BLaER1 treated with 17β-estradiol and CSF1 and Interleukin-3, amounts not matched to agents 10 nM and 100 nM (cell line): ENCODE results near the gene PTPN21.

Experiments
- H3K27ac ChIP-seq, 11 experiments: shearing (Covaris generic); formaldehyde crosslinking; 2 replicates each; pipeline ENCODE4 v1.8.1; 2022
- H3K27me3 ChIP-seq, 11 experiments: shearing (Covaris generic); formaldehyde crosslinking; 2 replicates each; pipeline ENCODE4 v1.8.1; 2022
- H3K36me3 ChIP-seq, 11 experiments: shearing (Covaris generic); formaldehyde crosslinking; 2 replicates each; pipeline ENCODE4 v1.8.1; 2022
- H3K4me1 ChIP-seq, 10 experiments: shearing (Covaris generic); formaldehyde crosslinking; 2 replicates each; pipeline ENCODE4 v1.8.1; 2022
- H3K4me2 ChIP-seq, 11 experiments: shearing (Covaris generic); formaldehyde crosslinking; 2 replicates each; pipeline ENCODE4 v1.8.1; 2022
- H3K4me3 ChIP-seq, 10 experiments: shearing (Covaris generic); formaldehyde crosslinking; 2 replicates each; pipeline ENCODE4 v1.8.1; 2022
- H3K9ac ChIP-seq, 11 experiments: shearing (Covaris generic); formaldehyde crosslinking; 2 replicates each; pipeline ENCODE4 v1.8.1; 2022
- H3K9me3 ChIP-seq, 11 experiments: shearing (Covaris generic); formaldehyde crosslinking; replicated peaks in 1 of 11; 2 replicates each; pipeline ENCODE4 v1.8.1; 2022
- H4K20me1 ChIP-seq, 11 experiments: shearing (Covaris generic); formaldehyde crosslinking; 2 replicates each; pipeline ENCODE4 v1.8.1; 2022
- Cebpa-rat ChIP-seq, 11 experiments: shearing (Covaris generic); IDR thresholded peaks; 2 replicates each; pipeline ENCODE4 v1.8.1; 2022

Gene PTPN21

GRCh38 chr14:88503754-88504406 is 50.9 kb downstream of the PTPN21 start:
- Histone ChIP-seq H3K4me3 (no peak overlapping the region), H3K9ac (no peak overlapping the region), H3K9me3 (no peaks in the 10 kb centered on the region), H3K36me3 (no peaks in the 10 kb centered on the region), H3K27me3 (no peaks in the 10 kb centered on the region), H3K4me2 (no peak overlapping the region), H3K4me1 (no peaks in the 10 kb centered on the region), H3K27ac (no peak overlapping the region), H4K20me1 (no peaks in the 10 kb centered on the region; a peak in 1 of 22 replicates)
- no peak for TF ChIP-seq Cebpa-rat (IDR thresholded peaks at IDR 0.05)

GRCh38 chr14:88502740-88503139 is 52.1 kb downstream of the PTPN21 start:
- Histone ChIP-seq H3K27ac (no peak overlapping the region), H3K4me2 (no peak overlapping the region), H3K4me3 (no peak overlapping the region), H3K36me3 (no peaks in the 10 kb centered on the region), H3K9ac (no peak overlapping the region), H3K4me1 (no peaks in the 10 kb centered on the region), H3K9me3 (no peaks in the 10 kb centered on the region), H4K20me1 (no peaks in the 10 kb centered on the region; a peak in 1 of 22 replicates), H3K27me3 (no peaks in the 10 kb centered on the region)
- TF ChIP-seq Cebpa-rat (IDR thresholded peaks at IDR 0.05), result no peak

- no peaks in the 10 kb centered on the region for H3K27me3 ChIP-seq
- no peak overlapping the region for H3K4me3 ChIP-seq
- no peak for TF ChIP-seq Cebpa-rat (IDR thresholded peaks at IDR 0.05)
- no peak overlapping the region for H3K9ac ChIP-seq
- no peaks in the 10 kb centered on the region for H3K36me3 ChIP-seq
- no peak overlapping the region for H3K4me2 ChIP-seq
- H3K9me3 ChIP-seq, result no peaks in the 10 kb centered on the region
- no peaks in the 10 kb centered on the region; a peak in 1 of 22 replicates for H4K20me1 ChIP-seq
- H3K4me1 ChIP-seq, result no peaks in the 10 kb centered on the region
- no peak overlapping the region for H3K27ac ChIP-seq
Measured at GRCh38 chr14:88500611-88501010, 54.2 kb downstream of the PTPN21 start.

GRCh38 chr14:88499225-88499624 is 55.6 kb downstream of the PTPN21 start:
- Histone ChIP-seq H3K4me2 (no peak overlapping the region), H3K4me1 (no peaks in the 10 kb centered on the region), H3K36me3 (no peaks in the 10 kb centered on the region), H4K20me1 (no peaks in the 10 kb centered on the region; a peak in 1 of 22 replicates), H3K27ac (no peak overlapping the region), H3K9me3 (no peaks in the 10 kb centered on the region), H3K27me3 (no peaks in the 10 kb centered on the region), H3K9ac (no peak overlapping the region), H3K4me3 (no peak overlapping the region)
- TF ChIP-seq Cebpa-rat (IDR thresholded peaks at IDR 0.05), result no peak

- Histone ChIP-seq H3K9ac (no peak overlapping the region), H3K27ac (no peak overlapping the region), H3K4me1 (peaks cover 0 to 3% (median 0%) of the 10 kb centered on the region in 10 experiments; a peak in 1 of 20 replicates), H4K20me1 (no peaks in the 10 kb centered on the region), H3K36me3 (no peaks in the 10 kb centered on the region), H3K9me3 (no peaks in the 10 kb centered on the region), H3K27me3 (no peaks in the 10 kb centered on the region), H3K4me3 (no peak overlapping the region), H3K4me2 (no peak overlapping the region)
- TF ChIP-seq Cebpa-rat (IDR thresholded peaks at IDR 0.05), result no peak
Measured at GRCh38 chr14:88496414-88496813, 58.4 kb downstream of the PTPN21 start.

GRCh38 chr14:88493392-88494185 is 61.2 kb downstream of the PTPN21 start:
- no peaks in the 10 kb centered on the region for H4K20me1 ChIP-seq
- H3K27ac ChIP-seq, result no peak overlapping the region

GRCh38 chr14:88492272-88493089 is 62.3 kb downstream of the PTPN21 start:
- no peak overlapping the region for H3K27ac ChIP-seq
- peak overlapping the region in 5 of 11 experiments; percentile 33 to 76 (median 53); a peak in 10 of 22 replicates for H3K4me2 ChIP-seq
- no peak overlapping the region for H3K9ac ChIP-seq
- H3K4me3 ChIP-seq, result no peak overlapping the region
- no peaks in the 10 kb centered on the region for H3K36me3 ChIP-seq
- H4K20me1 ChIP-seq, result no peaks in the 10 kb centered on the region
- no peaks in the 10 kb centered on the region for H3K27me3 ChIP-seq
- peaks cover 0 to 3% (median 0%) of the 10 kb centered on the region in 10 experiments; a peak in 1 of 20 replicates for H3K4me1 ChIP-seq
- H3K9me3 ChIP-seq, result no peaks in the 10 kb centered on the region
- TF ChIP-seq Cebpa-rat (IDR thresholded peaks at IDR 0.05), result no peak

More at GRCh38 chr14:88493392-88494185, 61.2 kb downstream of the PTPN21 start:
- Histone ChIP-seq H3K4me1 (peaks cover 0 to 3% (median 0%) of the 10 kb centered on the region in 10 experiments; a peak in 1 of 20 replicates), H3K9ac (no peak overlapping the region), H3K4me2 (no peak overlapping the region), H3K36me3 (no peaks in the 10 kb centered on the region), H3K4me3 (no peak overlapping the region), H3K9me3 (no peaks in the 10 kb centered on the region), H3K27me3 (no peaks in the 10 kb centered on the region)
- TF ChIP-seq Cebpa-rat (IDR thresholded peaks at IDR 0.05), result no peak

DNA sequence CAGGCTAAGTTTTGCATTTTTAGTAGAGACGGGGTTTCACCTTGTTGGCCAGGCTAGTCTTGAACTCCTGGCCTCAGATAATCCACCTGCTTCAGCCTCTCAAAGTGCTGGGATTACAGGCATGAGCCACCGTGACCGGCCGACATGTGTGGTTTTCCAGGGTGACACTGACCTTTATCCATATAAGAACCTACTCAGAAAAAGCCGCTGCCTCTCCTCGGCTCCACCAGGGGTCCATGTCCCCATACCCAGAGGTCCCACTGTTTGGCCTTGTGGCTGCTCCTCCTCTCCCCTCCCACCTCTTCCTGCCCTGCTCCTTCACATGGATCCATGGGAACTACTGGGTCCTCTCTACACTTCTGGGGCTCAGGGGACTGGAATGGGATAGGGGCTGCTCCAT is 64.6 kb downstream of the PTPN21 start:
- Histone ChIP-seq H3K27me3 (no peaks in the 10 kb centered on the region), H3K4me2 (no peak overlapping the region), H3K4me1 (peaks cover 0 to 15% (median 12%) of the 10 kb centered on the region in 10 experiments; a peak in 13 of 20 replicates), H4K20me1 (no peaks in the 10 kb centered on the region), H3K36me3 (no peaks in the 10 kb centered on the region), H3K9ac (no peak overlapping the region), H3K9me3 (no peaks in the 10 kb centered on the region), H3K27ac (no peak overlapping the region), H3K4me3 (no peak overlapping the region)
- no peak for TF ChIP-seq Cebpa-rat (IDR thresholded peaks at IDR 0.05)

GRCh38 chr14:88488897-88489296 is 65.9 kb downstream of the PTPN21 start:
- no peaks in the 10 kb centered on the region for H3K9me3 ChIP-seq
- no peak overlapping the region for H3K4me2 ChIP-seq
- no peaks in the 10 kb centered on the region for H3K36me3 ChIP-seq
- H3K4me1 ChIP-seq, result peaks cover 0 to 15% (median 12%) of the 10 kb centered on the region in 10 experiments; a peak in 13 of 20 replicates
- no peak overlapping the region for H3K9ac ChIP-seq
- no peak overlapping the region for H3K27ac ChIP-seq
- no peaks in the 10 kb centered on the region for H3K27me3 ChIP-seq
- H4K20me1 ChIP-seq, result no peaks in the 10 kb centered on the region
- no peak overlapping the region for H3K4me3 ChIP-seq
- TF ChIP-seq Cebpa-rat (IDR thresholded peaks at IDR 0.05), result no peak
